K562 (cell line): ENCODE measurements around the gene PPT2. TPM values are rescaled to one million over a fixed set of nuclear protein-coding genes. Genes with fewer than 3 reads are reported as not detected.

ENCODE experiments used
- ATAC-seq: fragments of 200-7000 bp; cut with Tn5 transposase; 3 replicates; pipeline ENCODE4 v1.9.1; 2020; ENCODE audit warnings: moderate library complexity
- BruUV-seq: library from RNA; stranded (reverse); fragments of 400-500 nt; replicated peaks from 2 replicates; lab custom pipeline; 2021; lab: Mats Ljungman, UMichigan
- CTCF ChIA-PET: fragments of 300-600 bp; formaldehyde crosslinking; extraction: SDS; loops from one replicate; lab custom pipeline; 2021; ENCODE audit warnings: low intra/inter-chr PET ratio; lab: Yijun Ruan, JAX
- POLR2A ChIA-PET: fragments of 300-600, 350-650 bp; sonication (Branson Sonifier 250); formaldehyde crosslinking; extraction: SDS; loops from one replicate; lab custom pipeline; 2021; ENCODE audit warnings: antibody characterized with exemption, inconsistent platforms; lab: Yijun Ruan, JAX
- DNase-seq, 4 experiments: peaks; one replicate each; pipeline versions ENCODE4 v3.0.0 to v3.0.0-alpha.2; 2011 to 2018; ENCODE audit warnings: low spot score in 3 of 4, mixed read lengths in 3 of 4; ENCODE audit errors: extremely low read depth in 1 of 4
- FAIRE-seq: peaks from 2 replicates; lab custom pipeline; 2011; peaks lifted over from hg19 to GRCh38; lab: Jason Lieb, UNC
- H2AFZ ChIP-seq: 2 replicates; pipeline ENCODE4 v1.6.0; 2011; ENCODE audit warnings: low read depth, low read length, control low read depth, inconsistent platforms
- H3K27ac ChIP-seq: fragments of 200-600 bp; 3 replicates; pipeline ENCODE4 v1.8.0; 2011; ENCODE audit warnings: low read depth, mild to moderate bottlenecking, control low read depth, inconsistent platforms, low read length, moderate library complexity, mixed read lengths; ENCODE audit errors: extremely low read depth
- H3K27me3 ChIP-seq, 2 experiments: fragments of 300-600 bp in 1 of 2; 2 replicates in 1 of 2; 3 replicates in 1 of 2; pipeline versions ENCODE4 v1.6.0 to v1.8.0; 2011; ENCODE audit warnings: inconsistent platforms in 2 of 2, low read length in 2 of 2, mild to moderate bottlenecking in 1 of 2, mixed read lengths in 1 of 2, moderate library complexity in 1 of 2; ENCODE audit not compliant: control insufficient read depth in 2 of 2, insufficient read depth in 2 of 2
- H3K36me3 ChIP-seq: fragments of 300-600 bp; 3 replicates; pipeline ENCODE4 v1.8.0; 2011; ENCODE audit warnings: mild to moderate bottlenecking, low read length, inconsistent platforms; ENCODE audit not compliant: control insufficient read depth, insufficient read depth
- H3K4me1 ChIP-seq, 2 experiments: fragments of 200-600 bp in 1 of 2; replicated peaks in 1 of 2; 2 replicates in 1 of 2; 3 replicates in 1 of 2; pipeline versions ENCODE4 v1.5.1 to v1.8.0; 2011; ENCODE audit warnings: inconsistent platforms in 2 of 2, low read length in 2 of 2, mild to moderate bottlenecking in 1 of 2, mixed read lengths in 1 of 2, moderate library complexity in 1 of 2; ENCODE audit not compliant: control insufficient read depth in 2 of 2, insufficient read depth in 2 of 2
- H3K4me2 ChIP-seq: 2 replicates; pipeline ENCODE4 v1.6.1; 2011; ENCODE audit warnings: low read length, control low read depth, inconsistent platforms, mixed read lengths; ENCODE audit not compliant: insufficient read depth
- H3K4me3 ChIP-seq: fragments of 200-600 bp; sonication (generic), shearing (Covaris generic); 2 replicates; pipeline ENCODE4 v1.5.1; 2016; ENCODE audit warnings: control low read depth, inconsistent platforms
- H3K79me2 ChIP-seq: fragments of 200-600 bp; 3 replicates; pipeline ENCODE4 v1.8.0; 2011; ENCODE audit warnings: low read length, inconsistent platforms; ENCODE audit not compliant: control insufficient read depth, insufficient read depth
- H3K9ac ChIP-seq, 2 experiments: 2 replicates each; pipeline versions ENCODE4 v1.6.0 to v1.6.1; 2011; ENCODE audit warnings: low read depth in 2 of 2, low read length in 2 of 2, control low read depth in 1 of 2, inconsistent platforms in 1 of 2, mild to moderate bottlenecking in 1 of 2, mixed read lengths in 1 of 2; ENCODE audit not compliant: insufficient read depth in 1 of 2
- H3K9me1 ChIP-seq: one replicate; pipeline ENCODE4 v1.6.0; 2011; ENCODE audit warnings: inconsistent platforms, mild to moderate bottlenecking, low read length, moderate library complexity; ENCODE audit not compliant: control insufficient read depth, insufficient read depth
- H3K9me3 ChIP-seq: replicated peaks from 2 replicates; pipeline ENCODE4 v1.5.1; 2011; ENCODE audit warnings: low read depth, low read length, inconsistent platforms; ENCODE audit not compliant: control insufficient read depth, insufficient read depth
- H4K20me1 ChIP-seq: replicated peaks from 2 replicates; pipeline ENCODE4 v1.6.1; 2011; ENCODE audit warnings: low read length, inconsistent platforms, mixed read lengths; ENCODE audit not compliant: control insufficient read depth, insufficient read depth
- HNRNPLL ChIP-seq: fragments of 200-400 bp; formaldehyde crosslinking; IDR thresholded peaks from 2 replicates; pipeline ENCODE4 v1.6.1; 2017; ENCODE audit warnings: low read length, low read depth, mild to moderate bottlenecking; ENCODE audit not compliant: poor library complexity, severe bottlenecking
- JUNB ChIP-seq: fragments of 450-650 bp; formaldehyde crosslinking; conservative IDR thresholded peaks from 2 replicates; pipeline ENCODE4 v1.4.0; 2020; ENCODE audit warnings: mild to moderate bottlenecking
- KDM1A ChIP-seq, 2 experiments: fragments of 450-650 bp; IDR thresholded peaks; 2 replicates each; pipeline ENCODE4 v1.6.1; 2016; ENCODE audit warnings: mild to moderate bottlenecking in 2 of 2
- KLF16 ChIP-seq: IDR thresholded peaks from 2 replicates; pipeline ENCODE4 v1.6.1; 2016; ENCODE audit warnings: antibody characterized with exemption
- SP1 ChIP-seq: sonication (generic); formaldehyde crosslinking; IDR thresholded peaks from 2 replicates; pipeline ENCODE4 v1.8.1; 2022; ENCODE audit warnings: mild to moderate bottlenecking, missing genetic modification reagents
- ZNF143 ChIP-seq: sonication (generic); formaldehyde crosslinking; IDR thresholded peaks from 2 replicates; pipeline ENCODE4 v1.9.0; 2022; ENCODE audit warnings: mild to moderate bottlenecking, missing genetic modification reagents
- ZNF184 ChIP-seq: sonication (generic); formaldehyde crosslinking; IDR thresholded peaks from 2 replicates; pipeline ENCODE4 v1.5.0; 2020; ENCODE audit warnings: missing genetic modification reagents
- ZNF212 ChIP-seq: fragments of 450-650 bp; formaldehyde crosslinking; IDR thresholded peaks from 2 replicates; pipeline ENCODE4 v1.4.0; 2020; ENCODE audit warnings: mild to moderate bottlenecking
- ZNF507 ChIP-seq: conservative IDR thresholded peaks from 2 replicates; pipeline ENCODE4 v1.6.1; 2017; ENCODE audit warnings: missing genetic modification characterization, missing compliant biosample characterization
- WGBS: fragments of 100-300 bp; shearing (Covaris generic); methylation state at CpG from one replicate; pipeline ENCODE4 v1.1.6; 2016; ENCODE audit warnings: low coverage, mixed read lengths; ENCODE audit not compliant: insufficient coverage; ENCODE audit errors: missing lambda C conversion rate; 5-methylcytosine and 5-hydroxymethylcytosine counted together
- in situ Hi-C: fragments of 300-500 bp; cut with MboI; formaldehyde crosslinking; loops from 4 replicates; pipeline ENCODE4 v1.15.0; 2018; ENCODE audit warnings: inconsistent platforms, mixed read lengths
- intact Hi-C: fragments of 100-400 bp; cut with micrococcal nuclease; formaldehyde crosslinking; loops from 2 replicates; pipeline ENCODE4 v1.14.2; 2022
- polyA plus RNA-seq, 8 experiments: library from polyadenylated mRNA; depleted of rRNA in 4 of 8; stranded (reverse) in 5 of 8; unstranded in 3 of 8; fragments of >200 nt; fragmentation: Nextera tagmentation in 2 of 8; fragmentation: Illumina TruSeq in 1 of 8; extraction: Ambion mirVana in 2 of 8; extraction: Trizol in 1 of 8; gene quantifications; 2 replicates each; pipeline versions ENCODE4 v1.2.1 to v1.2.3, GENCODE V29; 2011 to 2014; ENCODE audit warnings: inconsistent platforms in 1 of 8, missing spikeins in 1 of 8
- total RNA-seq, 7 experiments: library from RNA; depleted of rRNA in 6 of 7; stranded (reverse); fragments of >200 nt in 6 of 7; fragmentation: Illumina TruSeq in 2 of 7; extraction: Trizol in 2 of 7; gene quantifications; 2 replicates each; pipeline versions ENCODE4 v1.2.1 to v1.2.3, GENCODE V29; 2011 to 2021; ENCODE audit warnings: low replicate concordance in 1 of 7
- TF ChIP-seq, protein P1 (sequence below), 3 experiments: fragments of 200-800 bp in 1 of 3; sonication (Bioruptor generic) in 1 of 3; sonication (generic) in 1 of 3; formaldehyde crosslinking in 1 of 3; IDR thresholded peaks; 2 replicates each; pipeline versions ENCODE4 v1.6.1 to v1.8.0; 2016 to 2022; ENCODE audit warnings: mild to moderate bottlenecking in 2 of 3, missing compliant biosample characterization in 2 of 3, missing genetic modification characterization in 2 of 3, missing genetic modification reagents in 1 of 3
- TF ChIP-seq, protein P2 (sequence below): fragments of 200-800 bp; sonication (Bioruptor generic); IDR thresholded peaks from 2 replicates; pipeline ENCODE4 v1.6.1; 2017; ENCODE audit warnings: missing genetic modification characterization, missing compliant biosample characterization
- TF ChIP-seq, protein P3 (sequence below): fragments of 250-450 bp; sonication (Bioruptor Pico); IDR thresholded peaks from 2 replicates; pipeline ENCODE4 v1.5.0; 2021

PPT2 gene
- total and polyA plus RNA-seq, 9 of the 15 experiments (the other 6 are each of a cell fraction or from before 2014, with no cell fraction given) = 27.4 to 98.8 (median 69.9) TPM

DNA sequence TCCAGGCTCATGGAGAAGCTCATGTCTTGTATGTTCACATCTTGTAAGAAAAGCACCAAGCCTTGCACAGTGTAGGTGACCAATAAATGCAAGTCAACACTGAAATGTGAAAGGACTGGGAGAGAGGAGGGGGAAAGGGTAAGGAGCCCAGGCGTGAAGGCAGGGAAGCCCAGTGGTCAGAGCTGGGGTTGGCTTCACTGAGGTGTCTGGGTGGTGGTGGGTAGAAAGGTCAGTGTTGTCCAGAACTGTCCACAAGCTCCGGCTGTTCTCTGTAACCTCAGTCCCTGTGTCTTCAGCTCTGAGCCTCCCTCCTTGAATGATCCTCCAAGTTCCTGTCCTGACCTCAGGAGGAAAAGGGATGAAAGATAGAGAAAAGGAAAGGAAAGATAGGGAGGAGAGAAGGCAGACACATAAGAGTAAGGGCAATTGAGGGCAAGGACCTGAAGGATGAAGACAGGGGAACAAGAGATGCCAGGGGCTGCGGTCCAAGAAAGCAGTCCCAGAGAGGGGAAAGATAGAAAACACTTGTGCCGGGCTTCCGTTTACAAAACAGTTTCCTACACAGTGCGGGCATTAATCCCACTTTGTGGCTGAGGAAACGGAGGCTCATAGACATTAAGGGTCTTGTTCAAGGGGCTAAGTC lies 42.4 kb upstream of the PPT2 start:
- Histone ChIP-seq H3K4me3 (no peak overlapping the region), H3K4me1 (peaks cover 29 to 43% of the 10 kb centered on the region in 2 experiments), H3K9me1 (peaks cover 2% of the 10 kb centered on the region), H3K36me3 (peaks cover 11% of the 10 kb centered on the region; the same call in 1 of the 3 replicates), H3K9ac (no peak overlapping the region), H3K27me3 (peaks cover 0 to 5% of the 10 kb centered on the region in 2 experiments; a peak in 2 of 5 replicates), H3K79me2 (no peaks in the 10 kb centered on the region), H3K27ac (no peak overlapping the region), H3K4me2 (no peak overlapping the region), H2AFZ (no peak overlapping the region), H3K9me3 (no peaks in the 10 kb centered on the region), H4K20me1 (no peaks in the 10 kb centered on the region)
- ChIA-PET CTCF (no interaction called here), POLR2A (interaction anchor here (1.5 to 4.9 kb wide), 4 partner anchors 7 to 84 kb away, joined by 3 to 38 read pairs (median 16); no protein-coding TSS in a partner anchor)
- TF ChIP-seq ZNF143 (CRISPR knock-in tag) (no peak), ZNF184 (CRISPR knock-in tag) (no peak), SP1 (CRISPR knock-in tag) (0 out of 2 replicates have a peak, but pooled peaks have one; percentile 25), HNRNPLL (no peak), JUNB (CRISPR knock-in tag) (no peak), ZNF507 (tag) (no peak), KDM1A (IDR thresholded peaks at IDR 0.05) (0 out of 4 replicates have a peak, but pooled peaks of 1 of the 2 experiments have one; percentile 19), KLF16 (no peak), ZNF212 (CRISPR knock-in tag) (no peak)
- TF ChIP-seq, protein P1, sequence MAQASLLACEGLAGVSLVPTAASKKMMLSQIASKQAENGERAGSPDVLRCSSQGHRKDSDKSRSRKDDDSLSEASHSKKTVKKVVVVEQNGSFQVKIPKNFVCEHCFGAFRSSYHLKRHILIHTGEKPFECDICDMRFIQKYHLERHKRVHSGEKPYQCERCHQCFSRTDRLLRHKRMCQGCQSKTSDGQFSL (CRISPR knock-in tag; IDR thresholded peaks at IDR 0.05) = no peak
- TF ChIP-seq, protein P1 (tag; IDR thresholded peaks at IDR 0.05) = no peak
- TF ChIP-seq, protein P2, sequence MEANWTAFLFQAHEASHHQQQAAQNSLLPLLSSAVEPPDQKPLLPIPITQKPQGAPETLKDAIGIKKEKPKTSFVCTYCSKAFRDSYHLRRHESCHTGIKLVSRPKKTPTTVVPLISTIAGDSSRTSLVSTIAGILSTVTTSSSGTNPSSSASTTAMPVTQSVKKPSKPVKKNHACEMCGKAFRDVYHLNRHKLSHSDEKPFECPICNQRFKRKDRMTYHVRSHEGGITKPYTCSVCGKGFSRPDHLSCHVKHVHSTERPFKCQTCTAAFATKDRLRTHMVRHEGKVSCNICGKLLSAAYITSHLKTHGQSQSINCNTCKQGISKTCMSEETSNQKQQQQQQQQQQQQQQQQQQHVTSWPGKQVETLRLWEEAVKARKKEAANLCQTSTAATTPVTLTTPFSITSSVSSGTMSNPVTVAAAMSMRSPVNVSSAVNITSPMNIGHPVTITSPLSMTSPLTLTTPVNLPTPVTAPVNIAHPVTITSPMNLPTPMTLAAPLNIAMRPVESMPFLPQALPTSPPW (CRISPR knock-in tag) = no peak
- TF ChIP-seq, protein P3, sequence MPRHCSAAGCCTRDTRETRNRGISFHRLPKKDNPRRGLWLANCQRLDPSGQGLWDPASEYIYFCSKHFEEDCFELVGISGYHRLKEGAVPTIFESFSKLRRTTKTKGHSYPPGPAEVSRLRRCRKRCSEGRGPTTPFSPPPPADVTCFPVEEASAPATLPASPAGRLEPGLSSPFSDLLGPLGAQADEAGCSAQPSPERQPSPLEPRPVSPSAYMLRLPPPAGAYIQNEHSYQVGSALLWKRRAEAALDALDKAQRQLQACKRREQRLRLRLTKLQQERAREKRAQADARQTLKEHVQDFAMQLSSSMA (CRISPR knock-in tag) = no peak
- in situ Hi-C loops (no loop called here), intact Hi-C loops (loop anchor here (10.0 kb wide), 1 partner anchor 303 kb away; no protein-coding TSS in a partner anchor)
- no peak for ATAC-seq
- BruUV-seq = no TSS peak
- 57% methylated on average over 7 of the region's 7 CpGs for WGBS
- no peak for DNase-seq
- no peak for FAIRE-seq
